Suprapubic skin (tissue), 4 donors: ENCODE data around the gene PPP6R2. TPM values are rescaled to one million over a fixed set of nuclear protein-coding genes. Genes with fewer than 3 reads are reported as not detected.
A peak's percentile ranks its signal among the peaks of the same experiment; 100 is the strongest.

ENCODE experiments used
- DNase-seq, 2 donors: peaks; one replicate each; pipeline ENCODE4 v3.0.0-alpha.2; 2019; ENCODE audit warnings: low spot score in 2 of 2
- H3K27ac ChIP-seq: fragments of 200-600 bp; sonication (generic); one replicate; pipeline ENCODE4 v1.5.1; 2019
- H3K27me3 ChIP-seq: fragments of 200-600 bp; sonication (generic); one replicate; pipeline ENCODE4 v1.5.1; 2019
- H3K36me3 ChIP-seq: fragments of 200-600 bp; sonication (generic); one replicate; pipeline ENCODE4 v1.5.1; 2019
- H3K4me1 ChIP-seq: fragments of 200-600 bp; sonication (generic); one replicate; pipeline ENCODE4 v1.5.1; 2019
- H3K4me3 ChIP-seq: fragments of 200-600 bp; sonication (generic); one replicate; pipeline ENCODE4 v1.5.1; 2019; ENCODE audit warnings: mild to moderate bottlenecking
- H3K9me3 ChIP-seq: fragments of 200-600 bp; sonication (generic); one replicate; pipeline ENCODE4 v1.5.1; 2019
- EP300 ChIP-seq: sonication (generic); formaldehyde crosslinking; IDR thresholded peaks from one replicate; pipeline ENCODE4 v1.6.1; 2017; ENCODE audit warnings: antibody characterized with exemption
- POLR2A ChIP-seq, 2 donors: fragments of 450-650 bp; IDR thresholded peaks; one replicate each; pipeline ENCODE4 v1.6.1; 2017; ENCODE audit warnings: antibody characterized with exemption in 2 of 2, mild to moderate bottlenecking in 2 of 2, moderate library complexity in 2 of 2
- POLR2AphosphoS5 ChIP-seq, 3 donors: sonication (generic); formaldehyde crosslinking; IDR thresholded peaks; one replicate each; pipeline ENCODE4 v1.6.1; 2017; ENCODE audit warnings: antibody characterized with exemption in 3 of 3
- WGBS: methylation state at CpG from one replicate; pipeline ENCODE4 v1.1.5; 2018; 5-methylcytosine and 5-hydroxymethylcytosine counted together
- total RNA-seq, 4 donors: library from RNA; depleted of rRNA; stranded (reverse); fragments of >200 nt; gene quantifications; one replicate each; pipeline ENCODE4 v1.1.0, GENCODE V29; 2016
- TF ChIP-seq, protein P1 (sequence below), 2 donors: fragments of 200-600 bp in 1 of 2; fragments of 450-650 bp in 1 of 2; sonication (generic) in 1 of 2; IDR thresholded peaks; one replicate each; pipeline ENCODE4 v1.5.1; 2016 to 2019; ENCODE audit warnings: antibody characterized with exemption in 2 of 2, mild to moderate bottlenecking in 1 of 2, moderate library complexity in 1 of 2

Gene PPP6R2
- total RNA-seq, 4 donors from 2014 or later = 46.7 to 70.3 (median 64.6) TPM

DNA sequence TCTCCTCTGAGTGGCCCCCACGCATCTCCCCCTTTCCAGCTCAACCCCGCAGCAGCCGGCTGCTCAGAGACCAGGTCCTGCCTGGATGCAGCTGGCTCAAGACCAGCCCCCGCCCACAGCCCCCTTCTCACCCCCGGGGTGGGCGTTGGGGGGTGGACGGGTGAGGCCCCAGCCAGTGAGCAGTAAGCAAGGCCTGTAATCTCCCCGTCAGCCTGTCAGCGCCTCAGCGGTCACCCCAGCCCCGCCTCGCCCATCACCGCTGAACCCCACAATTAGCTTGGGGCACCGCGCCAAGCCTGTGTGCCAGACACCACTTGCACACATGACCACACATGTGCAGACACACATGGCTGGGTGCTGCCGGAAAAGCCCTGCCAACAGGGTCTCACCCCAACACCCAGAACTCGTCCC, 41.5 kb upstream of the PPP6R2 start:
- TF ChIP-seq, protein P1, sequence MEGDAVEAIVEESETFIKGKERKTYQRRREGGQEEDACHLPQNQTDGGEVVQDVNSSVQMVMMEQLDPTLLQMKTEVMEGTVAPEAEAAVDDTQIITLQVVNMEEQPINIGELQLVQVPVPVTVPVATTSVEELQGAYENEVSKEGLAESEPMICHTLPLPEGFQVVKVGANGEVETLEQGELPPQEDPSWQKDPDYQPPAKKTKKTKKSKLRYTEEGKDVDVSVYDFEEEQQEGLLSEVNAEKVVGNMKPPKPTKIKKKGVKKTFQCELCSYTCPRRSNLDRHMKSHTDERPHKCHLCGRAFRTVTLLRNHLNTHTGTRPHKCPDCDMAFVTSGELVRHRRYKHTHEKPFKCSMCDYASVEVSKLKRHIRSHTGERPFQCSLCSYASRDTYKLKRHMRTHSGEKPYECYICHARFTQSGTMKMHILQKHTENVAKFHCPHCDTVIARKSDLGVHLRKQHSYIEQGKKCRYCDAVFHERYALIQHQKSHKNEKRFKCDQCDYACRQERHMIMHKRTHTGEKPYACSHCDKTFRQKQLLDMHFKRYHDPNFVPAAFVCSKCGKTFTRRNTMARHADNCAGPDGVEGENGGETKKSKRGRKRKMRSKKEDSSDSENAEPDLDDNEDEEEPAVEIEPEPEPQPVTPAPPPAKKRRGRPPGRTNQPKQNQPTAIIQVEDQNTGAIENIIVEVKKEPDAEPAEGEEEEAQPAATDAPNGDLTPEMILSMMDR (IDR thresholded peaks at IDR 0.05) = no peak
- no peak for TF ChIP-seq EP300
- TF ChIP-seq POLR2AphosphoS5 (IDR thresholded peaks at IDR 0.05) = no peak
- TF ChIP-seq POLR2A (IDR thresholded peaks at IDR 0.05) = no peak
- H3K27ac ChIP-seq = peak overlapping the region; percentile 96
- peaks cover 100% of the 10 kb centered on the region for H3K4me1 ChIP-seq
- peak overlapping the region; percentile 19 for H3K4me3 ChIP-seq
- 34% methylated on average over 12 of the region's 17 CpGs for WGBS
- no peaks in the 10 kb centered on the region for H3K9me3 ChIP-seq
- H3K36me3 ChIP-seq = no peaks in the 10 kb centered on the region
- no peak for DNase-seq
- no peaks in the 10 kb centered on the region for H3K27me3 ChIP-seq

DNA sequence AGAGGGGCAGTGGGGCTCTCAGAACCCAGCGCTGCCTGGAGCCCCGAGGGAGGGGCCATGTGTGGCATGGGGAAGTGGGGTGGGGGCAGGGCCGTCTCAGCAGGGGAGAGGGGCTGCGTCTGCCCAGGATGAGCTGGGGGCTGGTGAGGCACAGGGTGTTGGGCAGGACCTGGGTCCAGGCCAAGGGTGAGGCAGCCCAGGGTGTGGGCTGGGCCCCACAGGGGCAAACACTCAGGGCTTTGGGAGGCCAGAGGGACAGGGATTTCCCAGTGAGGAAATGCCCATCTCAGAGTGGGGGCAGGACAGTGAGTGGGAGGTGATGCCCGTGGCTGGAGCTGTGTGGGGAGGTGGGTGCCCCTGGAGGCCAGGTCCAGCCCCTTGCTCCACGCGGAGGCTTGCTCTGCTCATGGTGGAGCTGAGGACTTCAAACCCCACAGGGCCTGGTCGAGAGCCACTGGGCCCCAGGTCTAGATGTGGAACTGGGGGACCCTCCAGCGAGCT, 41.0 kb upstream of the PPP6R2 start:
- Histone ChIP-seq H3K4me1 (peaks cover 95% of the 10 kb centered on the region), H3K27ac (peak overlapping the region; percentile 96), H3K9me3 (no peaks in the 10 kb centered on the region), H3K36me3 (no peaks in the 10 kb centered on the region), H3K4me3 (peak overlapping the region; percentile 19), H3K27me3 (no peaks in the 10 kb centered on the region)
- TF ChIP-seq, protein P1 (IDR thresholded peaks at IDR 0.05) = no peak
- TF ChIP-seq EP300 (no peak), POLR2AphosphoS5 (IDR thresholded peaks at IDR 0.05) (no peak), POLR2A (IDR thresholded peaks at IDR 0.05) (no peak)
- DNase-seq = no peak
- 32% methylated on average over 8 of the region's 9 CpGs for WGBS

DNA sequence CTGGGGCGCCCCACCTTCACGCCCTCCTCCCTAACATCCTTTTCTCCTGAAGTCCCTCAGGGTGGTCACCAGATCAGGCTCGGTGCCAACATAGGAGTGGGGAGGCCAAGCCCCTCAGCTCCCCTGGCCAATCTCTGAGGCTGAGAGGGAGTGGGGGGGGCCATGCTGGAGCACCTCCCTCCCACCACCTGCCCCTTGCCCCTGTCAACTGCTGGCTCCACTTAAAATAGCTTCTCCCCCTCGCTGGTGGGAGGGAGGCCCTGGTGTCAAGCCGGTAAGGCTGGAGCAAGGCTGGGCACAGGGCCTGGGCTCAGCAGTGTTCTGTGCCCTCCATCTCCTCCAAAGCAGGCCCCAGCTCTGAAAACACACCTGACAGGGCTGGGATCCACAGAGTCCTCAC, 40.6 kb upstream of the PPP6R2 start:
- Histone ChIP-seq H3K27ac (peak overlapping the region; percentile 96), H3K4me1 (peaks cover 91% of the 10 kb centered on the region), H3K4me3 (no peak overlapping the region), H3K27me3 (no peaks in the 10 kb centered on the region), H3K9me3 (no peaks in the 10 kb centered on the region), H3K36me3 (no peaks in the 10 kb centered on the region)
- 61% methylated on average over 5 of the region's 5 CpGs for whole genome bisulfite sequencing
- no peak for TF ChIP-seq EP300
- no peak for TF ChIP-seq POLR2A (IDR thresholded peaks at IDR 0.05)
- TF ChIP-seq, protein P1 (IDR thresholded peaks at IDR 0.05) = no peak
- TF ChIP-seq POLR2AphosphoS5 (IDR thresholded peaks at IDR 0.05) = no peak
- no peak for DNase-seq

DNA sequence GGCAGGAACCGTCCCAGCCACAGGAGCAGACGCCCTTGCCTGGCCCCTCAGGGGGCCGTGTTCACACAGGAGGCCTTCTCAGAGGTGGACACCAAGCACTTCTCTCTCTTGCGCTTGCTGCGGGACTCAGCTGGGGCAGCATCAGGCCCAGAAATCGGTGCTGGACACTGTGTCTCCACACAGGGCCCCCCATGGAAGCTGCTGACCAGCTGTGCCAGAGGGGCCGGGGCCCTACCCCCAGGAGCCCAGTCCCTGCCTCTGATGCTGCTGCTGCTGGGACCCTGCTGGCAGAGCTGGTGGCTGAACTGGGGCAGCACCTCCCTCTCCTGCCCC, 39.6 kb upstream of the PPP6R2 start:
- TF ChIP-seq POLR2A (IDR thresholded peaks at IDR 0.05) = no peak
- no peak for TF ChIP-seq POLR2AphosphoS5 (IDR thresholded peaks at IDR 0.05)
- TF ChIP-seq, protein P1 (IDR thresholded peaks at IDR 0.05) = no peak
- TF ChIP-seq EP300 = no peak
- Histone ChIP-seq H3K36me3 (no peaks in the 10 kb centered on the region), H3K27me3 (no peaks in the 10 kb centered on the region), H3K4me3 (peak overlapping the region; percentile 94), H3K4me1 (peaks cover 89% of the 10 kb centered on the region), H3K9me3 (no peaks in the 10 kb centered on the region), H3K27ac (peak overlapping the region; percentile 96)
- no peak for DNase-seq
- 90% methylated on average over 6 of the region's 7 CpGs for WGBS

DNA sequence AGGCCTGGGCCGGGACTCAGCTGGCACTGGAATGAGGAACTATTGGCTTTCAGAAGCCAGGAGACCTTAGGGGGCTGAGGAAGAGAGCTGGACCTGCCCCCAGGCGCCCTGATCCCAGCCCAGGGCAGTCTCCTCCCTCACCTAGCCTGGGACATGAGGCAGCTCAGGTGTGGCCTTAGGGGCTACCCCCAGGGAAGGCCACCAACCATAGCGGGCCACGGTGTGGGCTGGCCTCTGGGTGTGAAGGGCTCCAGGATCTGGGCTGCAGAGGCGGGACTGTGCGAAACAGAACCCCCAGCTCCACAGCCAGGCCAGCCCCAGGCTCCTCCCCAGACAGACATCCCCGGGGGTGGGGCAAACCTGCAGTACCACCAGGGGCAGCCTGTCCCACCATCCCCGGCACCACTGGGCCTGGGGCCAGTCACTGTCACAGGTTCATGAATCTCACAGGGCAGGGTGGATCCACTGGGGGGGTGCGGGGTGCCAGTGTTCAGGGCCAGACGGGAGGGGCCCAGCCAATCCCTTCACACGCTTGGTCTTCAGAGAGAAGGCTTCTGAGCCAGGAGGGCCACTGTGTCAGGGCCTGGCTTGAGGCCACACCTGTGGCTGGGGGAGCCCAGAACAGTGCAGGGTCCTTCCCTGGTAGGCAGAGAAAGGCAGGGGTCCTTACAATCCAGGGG, 39.1 kb upstream of the PPP6R2 start:
- no peak for DNase-seq
- peak overlapping the region; percentile 96 for H3K27ac ChIP-seq
- H3K4me1 ChIP-seq = peaks cover 87% of the 10 kb centered on the region
- 48% methylated on average over 3 of the region's 11 CpGs for WGBS
- peak overlapping the region; percentile 94 for H3K4me3 ChIP-seq
- no peaks in the 10 kb centered on the region for H3K9me3 ChIP-seq
- TF ChIP-seq, protein P1 (IDR thresholded peaks at IDR 0.05) = no peak
- TF ChIP-seq POLR2A (IDR thresholded peaks at IDR 0.05) = no peak
- no peak for TF ChIP-seq POLR2AphosphoS5 (IDR thresholded peaks at IDR 0.05)
- no peak for TF ChIP-seq EP300
- no peaks in the 10 kb centered on the region for H3K36me3 ChIP-seq
- no peaks in the 10 kb centered on the region for H3K27me3 ChIP-seq
